Epithelial cell of umbilical artery (primary cell): ENCODE measurements around the gene UXT. TPM values are rescaled to one million over a fixed set of nuclear protein-coding genes. Genes with fewer than 3 reads are reported as not detected.

ENCODE experiments used
- total RNA-seq: library from RNA; depleted of rRNA; stranded (reverse); fragments of >200 nt; gene quantifications from 2 replicates; pipeline ENCODE4 v1.2.3, GENCODE V29; 2014

Gene UXT, protein sequence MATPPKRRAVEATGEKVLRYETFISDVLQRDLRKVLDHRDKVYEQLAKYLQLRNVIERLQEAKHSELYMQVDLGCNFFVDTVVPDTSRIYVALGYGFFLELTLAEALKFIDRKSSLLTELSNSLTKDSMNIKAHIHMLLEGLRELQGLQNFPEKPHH
- 134 and 135 TPM in 2 replicates for total RNA-seq

DNA sequence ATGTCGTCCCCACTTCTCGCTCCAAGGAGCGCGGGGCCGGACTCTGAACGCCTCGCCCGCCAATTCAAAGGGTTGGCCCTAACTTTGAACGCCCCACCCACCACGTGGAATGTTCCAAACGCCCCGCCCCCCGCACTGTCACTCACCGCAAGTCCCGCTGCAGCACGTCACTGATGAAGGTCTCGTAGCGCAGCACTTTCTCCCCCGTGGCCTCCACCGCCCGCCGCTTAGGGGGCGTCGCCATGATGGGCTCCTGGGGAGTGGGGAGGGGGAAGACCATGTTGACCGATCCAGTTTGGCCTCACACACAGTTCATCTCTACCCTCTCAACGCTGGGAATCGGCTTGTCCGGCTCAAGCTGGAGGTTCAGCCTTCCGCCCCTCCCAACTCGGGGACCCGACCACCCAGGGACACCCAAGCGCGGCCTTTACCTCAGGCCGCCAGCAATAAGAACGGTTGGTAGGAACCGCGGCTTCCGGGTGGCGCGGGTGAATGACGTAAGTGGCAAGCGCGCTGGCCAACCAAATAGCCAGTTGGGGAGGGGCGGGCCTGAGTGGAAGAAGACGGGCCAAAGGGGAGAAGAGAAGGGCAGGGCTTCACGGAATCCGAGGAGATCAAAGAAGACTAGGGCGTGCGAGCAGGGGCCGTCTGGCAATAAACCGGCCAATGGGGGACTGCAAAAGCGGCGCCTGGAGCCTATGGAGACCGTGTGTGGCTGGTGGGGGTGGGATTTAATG, at the start of gene UXT:
UXT (minus strand) TSS at position 497 of the 737 bp plus-strand sequence; CDS start at position 244, 253 bp downstream.

DNA sequence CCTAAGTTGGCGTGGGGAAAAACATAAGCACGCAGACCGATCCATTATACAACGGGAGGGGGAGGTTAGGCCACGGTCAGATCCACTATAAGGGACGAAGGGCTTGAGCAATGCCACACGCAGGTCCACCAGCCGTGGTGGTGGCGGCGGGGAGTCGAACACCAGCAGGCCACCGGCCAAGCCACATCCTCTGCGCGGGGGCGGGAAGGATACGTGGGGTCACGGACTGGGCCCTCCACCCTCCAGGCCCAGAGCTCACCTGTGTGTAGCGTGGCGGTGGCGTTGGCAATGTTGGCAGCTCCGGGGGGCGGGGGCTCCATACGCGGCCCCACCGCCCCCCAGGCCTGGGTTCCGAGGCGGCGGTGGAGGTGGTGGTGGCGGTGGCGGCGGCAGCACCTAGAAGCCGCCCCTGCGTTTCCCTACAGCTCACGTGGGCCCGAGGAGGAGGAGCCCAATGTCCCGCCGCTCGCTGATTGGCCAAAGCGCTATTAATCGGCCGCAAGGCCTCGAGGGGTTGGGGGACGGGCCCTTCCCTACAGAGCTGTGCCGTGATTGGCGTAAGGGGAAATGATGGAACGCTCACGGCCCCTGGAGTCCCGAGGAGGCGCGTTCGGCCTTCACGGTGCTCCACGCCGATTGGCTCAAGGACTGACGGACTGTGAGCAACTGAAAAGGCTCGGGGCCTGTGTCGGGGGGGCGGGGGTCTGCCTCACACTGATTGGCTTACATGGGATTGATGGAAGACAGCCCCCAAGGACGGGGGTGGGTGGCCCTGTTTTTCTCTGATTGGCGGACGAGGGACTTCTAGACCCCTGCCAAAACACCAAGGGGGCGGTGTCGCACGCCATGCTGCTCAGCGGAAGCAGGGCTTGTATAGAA, 8.6 kb downstream of the UXT start, which contains the start of gene ELK1:
ELK1 (minus strand) TSS at position 400 of the 879 bp plus-strand sequence. CDS start 9,122 bp downstream, outside the sequence.

DNA sequence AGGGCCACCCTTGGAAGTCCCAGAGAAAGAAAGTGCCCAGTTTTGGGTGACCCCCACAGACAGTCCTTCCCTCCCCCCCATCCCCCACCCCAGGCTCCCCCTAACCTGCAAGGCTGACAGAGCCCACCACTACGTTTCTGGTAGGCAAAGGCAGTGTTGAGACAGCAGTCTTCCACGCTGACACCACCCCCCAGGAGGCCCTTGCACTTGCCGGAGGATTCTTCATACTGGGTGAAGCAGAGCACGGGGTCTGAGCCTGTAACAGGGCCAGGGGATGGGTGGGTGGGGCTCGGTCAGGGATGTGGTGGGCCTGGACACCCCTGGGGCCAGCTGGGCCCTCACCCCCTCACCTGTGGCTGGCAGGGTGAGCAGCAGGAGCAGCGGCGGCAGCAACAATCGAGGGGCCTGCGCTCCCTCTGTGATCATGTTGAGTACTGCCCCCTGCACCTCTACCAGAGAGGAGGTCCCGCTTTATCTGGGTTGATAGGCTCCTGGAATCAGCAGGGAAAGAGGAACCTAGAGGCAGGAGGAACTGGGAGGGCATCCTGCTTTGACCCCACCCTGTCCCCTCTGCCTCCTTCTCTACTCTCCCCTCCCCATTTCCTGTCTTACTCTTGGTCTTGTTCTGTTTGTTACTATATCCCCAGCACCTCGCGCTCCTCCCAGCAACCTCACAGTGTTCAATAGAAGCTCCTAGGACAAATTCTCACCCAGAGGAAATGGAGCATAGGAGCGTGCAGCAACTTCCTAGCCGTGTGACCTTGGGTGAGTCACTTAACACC, 29.4 kb downstream of the UXT start, which contains the start of gene CFP:
CFP (minus strand) TSS at position 512 of the 782 bp plus-strand sequence; CDS start at position 426, 86 bp downstream.

DNA sequence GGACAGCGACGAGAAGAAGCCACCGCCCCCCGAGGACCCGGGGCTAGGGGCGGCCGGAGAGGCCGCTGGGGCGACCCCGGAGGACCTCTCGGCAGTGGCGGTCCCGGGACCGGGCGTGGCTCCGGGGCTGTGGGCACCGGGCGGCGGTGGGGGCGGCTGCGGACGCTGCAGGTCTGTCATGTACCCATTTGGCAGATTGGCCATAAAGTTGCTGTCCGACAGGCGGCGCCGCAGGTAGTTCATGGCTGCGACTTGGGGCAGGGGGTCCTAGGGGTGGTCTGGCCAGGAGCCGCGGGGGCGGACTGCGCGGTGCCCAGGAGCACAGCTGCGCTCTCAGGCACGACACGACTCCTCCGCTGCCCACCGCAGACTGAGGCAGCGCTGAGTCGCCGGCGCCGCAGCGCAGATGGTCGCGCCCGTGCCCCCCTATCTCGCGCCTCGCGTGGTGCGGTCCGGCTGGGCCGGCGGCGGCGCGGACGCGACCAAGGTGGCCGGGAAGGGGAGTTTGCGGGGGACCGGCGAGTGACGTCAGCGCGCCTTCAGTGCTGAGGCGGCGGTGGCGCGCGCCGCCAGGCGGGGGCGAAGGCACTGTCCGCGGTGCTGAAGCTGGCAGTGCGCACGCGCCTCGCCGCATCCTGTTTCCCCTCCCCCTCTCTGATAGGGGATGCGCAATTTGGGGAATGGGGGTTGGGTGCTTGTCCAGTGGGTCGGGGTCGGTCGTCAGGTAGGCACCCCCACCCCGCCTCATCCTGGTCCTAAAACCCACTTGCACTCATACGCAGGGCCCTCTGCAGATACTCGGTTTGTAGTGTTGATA, 39.3 kb downstream of the UXT start, which contains the start of gene SYN1:
SYN1 (minus strand) TSS at position 372 of the 817 bp plus-strand sequence; CDS start at position 243, 129 bp downstream.

Other genes starting within 250 kb of the UXT start
- 3.6 TPM in 2 replicates for gene ZNF41, start 176.0 kb downstream of the UXT start, total RNA-seq
- 11.4 and 13.1 TPM in 2 replicates for gene ARAF, start 98.0 kb downstream of the UXT start, total RNA-seq
- 35.4 and 40.6 TPM in 2 replicates for gene TIMP1, start 76.7 kb downstream of the UXT start, total RNA-seq
- gene SYN1, start 39.3 kb downstream of the UXT start, total RNA-seq = not detected in 2 replicates
- gene CFP, start 29.2 kb downstream of the UXT start, total RNA-seq = under 0.01 TPM in 2 replicates
- gene ELK1, start 8.6 kb downstream of the UXT start, total RNA-seq = 8.4 TPM in 2 replicates
- 4.5 and 5.9 TPM in 2 replicates for gene ZNF81, start 177.7 kb upstream of the UXT start, total RNA-seq